Activated naive CD8-positive, alpha-beta T cell treated with anti-CD3 and anti-CD28 coated beads, Interleukin-2, amount 50 U/mL, for 16 hours (primary cell): ENCODE results near the gene ANKRD6.
"Not testable (repeated sequence)": the region's sequence is repeated elsewhere in the genome, so short reads cannot be mapped to it uniquely, and the experiment has no call there.

Source experiments
- DNase-seq: peaks from one replicate; pipeline ENCODE4 v3.0.0-alpha.2; 2020; ENCODE audit warnings: low read depth, low spot score

Gene ANKRD6

GRCh38 chr6:89432875-89433251, at the start of gene ANKRD6:
Gene ANKRD6, plus strand, starts transcription at chr6:89433152. Its CDS starts 133,825 bp downstream, at chr6:89566977.
- peak; percentile 69 for DNase-seq

GRCh38 chr6:89385156-89385667, 47.7 kb upstream of the ANKRD6 start:
- DNase-seq: no peak

GRCh38 chr6:89385846-89386245, 47.1 kb upstream of the ANKRD6 start:
- DNase-seq: no peak

DNA sequence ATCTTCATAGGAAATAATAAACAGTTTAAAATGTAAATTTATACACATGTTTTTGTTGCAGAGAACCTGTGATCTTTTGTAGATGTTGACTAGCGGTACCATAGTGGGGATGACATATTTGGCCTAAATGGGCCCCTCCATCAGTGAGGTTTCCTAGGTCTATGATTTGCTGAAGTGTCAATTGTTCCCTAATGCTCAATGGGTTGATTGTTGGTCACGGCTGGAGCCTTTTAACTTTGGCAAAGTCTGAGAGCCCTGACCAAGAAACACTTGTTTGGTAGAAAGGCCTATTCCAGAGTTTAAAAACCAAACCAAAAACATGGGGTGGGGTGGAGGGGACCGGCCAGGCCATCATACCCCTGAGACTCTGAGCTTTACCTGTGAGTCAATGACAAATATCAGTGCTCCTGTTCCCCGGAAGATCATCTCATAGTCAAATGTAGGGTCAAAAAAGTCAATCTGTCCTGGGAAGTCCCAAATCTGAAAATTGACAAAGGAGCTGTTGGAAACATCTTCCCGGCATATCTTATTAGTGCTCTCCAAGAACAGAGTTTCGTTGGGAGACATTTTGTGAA, 45.9 kb upstream of the ANKRD6 start:
- DNase-seq: no peak

GRCh38 chr6:89387516-89388201, 45.3 kb upstream of the ANKRD6 start:
- DNase-seq: no peak

GRCh38 chr6:89388846-89389245, 44.1 kb upstream of the ANKRD6 start:
- DNase-seq: no peak

- no peak for DNase-seq
Measured at GRCh38 chr6:89392823-89393222, 40.1 kb upstream of the ANKRD6 start.

- DNase-seq: no peak
Measured at GRCh38 chr6:89393659-89394058, 39.3 kb upstream of the ANKRD6 start.

DNA sequence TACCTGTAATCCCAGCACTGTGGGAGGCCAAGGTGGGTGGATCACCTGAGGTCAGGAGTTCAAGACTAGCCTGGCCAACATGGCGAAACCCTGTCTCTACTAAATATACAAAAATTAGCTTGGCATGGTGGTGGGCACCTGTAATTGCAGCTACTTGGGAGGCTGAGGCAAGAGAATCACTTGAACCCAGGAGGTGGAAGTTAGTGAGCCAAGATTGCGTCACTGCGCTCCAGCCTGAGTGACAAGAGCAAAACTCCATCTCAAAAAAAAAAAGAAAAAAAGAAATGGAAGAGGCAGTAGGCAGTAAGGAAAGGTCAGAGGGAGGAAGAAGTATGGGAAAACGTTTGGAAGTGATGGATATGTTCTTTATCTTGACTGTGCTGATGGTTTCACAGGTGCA, 35.1 kb upstream of the ANKRD6 start:
- DNase-seq: not testable (repeated sequence)

GRCh38 chr6:89398762-89399525, 34.0 kb upstream of the ANKRD6 start:
- DNase-seq: no peak

DNA sequence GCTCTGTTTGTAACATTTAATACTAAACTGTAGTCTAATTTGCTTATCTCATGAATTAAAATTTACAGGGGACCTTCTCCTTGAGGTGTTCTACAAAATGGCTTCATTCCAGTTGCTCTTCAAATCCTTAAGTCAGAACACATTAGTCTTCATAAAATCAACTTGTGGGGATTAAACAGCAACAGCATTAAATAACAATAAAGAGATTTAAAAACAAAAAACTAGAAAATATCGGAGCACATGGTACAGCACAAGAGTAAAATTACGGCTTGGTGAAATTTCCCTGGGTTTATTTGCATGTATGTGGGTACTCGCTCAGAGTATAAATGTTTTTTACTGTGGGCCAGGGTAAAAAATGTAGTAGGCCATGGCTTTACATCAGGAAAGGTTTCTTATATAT, 32.9 kb upstream of the ANKRD6 start:
- no peak for DNase-seq

GRCh38 chr6:89400912-89401399, 32.0 kb upstream of the ANKRD6 start:
- no peak for DNase-seq

GRCh38 chr6:89402776-89403175, 30.2 kb upstream of the ANKRD6 start:
- DNase-seq: no peak

DNA sequence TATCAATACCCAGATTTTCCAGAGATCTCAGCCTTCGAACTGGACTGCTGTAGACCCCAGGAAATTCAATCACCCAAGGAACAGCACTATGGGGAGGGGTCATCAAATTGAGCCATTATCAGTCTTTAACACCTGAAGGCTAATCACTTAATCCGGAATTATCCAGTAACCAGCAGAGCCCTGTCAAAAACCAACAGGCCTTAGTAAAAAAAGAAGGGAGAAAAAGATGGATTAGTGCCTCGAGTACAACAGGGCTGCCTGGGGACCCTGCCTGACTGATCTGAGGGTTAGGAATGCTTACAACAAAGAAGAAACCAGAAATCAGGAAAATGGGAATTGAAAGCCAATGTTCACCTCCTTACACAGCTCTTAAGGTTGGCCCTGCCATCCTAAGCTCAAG, 28.4 kb upstream of the ANKRD6 start:
- no peak for DNase-seq

- DNase-seq: no peak
Measured at GRCh38 chr6:89406141-89406540, 26.8 kb upstream of the ANKRD6 start.

DNA sequence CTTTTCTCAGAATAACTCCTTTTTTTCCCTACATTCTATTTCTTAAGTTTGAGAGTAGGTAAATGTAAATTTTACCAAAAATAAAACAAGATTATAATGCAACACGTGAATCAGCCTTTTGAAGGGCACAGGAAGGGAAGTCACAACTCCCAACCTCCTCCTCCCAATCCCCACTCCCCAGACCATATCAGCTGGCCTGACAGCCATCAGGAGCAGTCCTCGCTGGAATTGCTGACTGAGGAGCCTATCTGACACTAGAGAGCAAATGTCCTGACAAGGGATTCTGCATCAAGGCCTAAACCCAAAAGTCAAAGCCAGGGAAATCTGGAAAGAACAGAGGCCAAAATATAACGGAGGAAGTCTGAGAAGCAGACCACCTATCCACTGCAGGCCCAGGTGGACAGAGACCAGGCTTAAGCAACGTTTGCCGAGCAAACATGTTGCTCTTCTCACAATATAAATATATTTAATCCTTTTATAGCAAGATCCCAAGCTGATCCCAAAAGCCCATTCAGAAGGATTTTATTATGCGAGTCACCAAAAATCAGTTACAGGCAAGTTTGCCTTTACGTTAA, 23.4 kb upstream of the ANKRD6 start:
- DNase-seq: no peak

DNA sequence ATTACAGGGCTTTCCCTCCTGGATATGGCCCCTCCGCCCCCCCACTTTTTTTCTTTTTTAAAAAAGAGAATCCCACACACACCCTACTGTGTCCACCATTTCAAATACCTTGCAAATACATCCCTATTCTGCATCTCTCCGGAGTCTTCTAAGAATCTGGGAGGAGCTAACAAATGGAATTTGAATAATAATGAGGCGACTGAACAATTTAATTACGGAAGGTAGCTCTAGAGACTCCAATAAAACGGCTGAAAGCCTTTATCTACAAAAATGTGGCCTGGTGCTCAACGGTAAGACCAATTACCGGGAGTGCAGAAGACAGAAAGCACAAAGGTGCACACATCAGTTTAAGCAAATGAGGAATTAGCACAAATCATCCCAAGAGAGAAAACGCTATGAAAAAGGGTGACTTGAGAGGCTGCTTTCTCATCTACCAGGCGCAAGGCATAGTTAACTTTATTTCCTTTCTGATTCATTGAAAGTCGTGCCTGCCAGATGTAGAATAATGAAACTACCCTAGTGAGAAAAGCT, 22.7 kb upstream of the ANKRD6 start:
- DNase-seq: no peak

DNA sequence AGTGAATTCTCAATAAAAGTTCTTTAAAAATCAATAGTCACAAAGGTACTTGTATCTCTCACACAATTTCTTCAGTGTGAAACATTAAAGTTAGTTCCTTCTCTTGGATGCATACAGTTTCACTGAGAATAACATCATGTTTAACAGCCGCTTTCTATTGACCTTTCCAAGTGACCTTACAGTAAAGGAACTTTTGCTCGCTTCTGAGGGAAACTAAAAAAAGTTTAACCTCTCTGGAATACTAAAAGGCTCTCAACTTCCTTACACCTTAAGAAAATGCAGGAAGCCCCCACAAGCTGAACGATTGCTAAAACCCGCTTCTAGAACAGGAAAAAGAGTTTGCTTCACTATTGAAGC, 22.2 kb upstream of the ANKRD6 start:
- DNase-seq: no peak

GRCh38 chr6:89411145-89412070, 21.5 kb upstream of the ANKRD6 start:
- DNase-seq: no peak

- DNase-seq: peak; percentile 36
Measured at GRCh38 chr6:89412071-89413005, 20.6 kb upstream of the ANKRD6 start, which contains the start of gene RRAGD. Gene RRAGD, minus strand, starts transcription at chr6:89412273. Its CDS starts 280 bp downstream, at chr6:89411993.
